MM.1S (cell line): ENCODE measurements around the gene FNDC8.

Source experiments
- DNase-seq: peaks from one replicate; pipeline ENCODE4 v3.0.0-alpha.2; 2015
- H2AFZ ChIP-seq: fragments of 300-600 bp; sonication (generic); 2 replicates; pipeline ENCODE4 v1.6.0; 2016; ENCODE audit warnings: antibody characterized with exemption, low read length
- H3F3A ChIP-seq: fragments of 300-600 bp; sonication (generic); 2 replicates; pipeline ENCODE4 v1.6.1; 2016; ENCODE audit warnings: mild to moderate bottlenecking, antibody characterized with exemption, low read length, moderate library complexity, mixed read lengths; ENCODE audit not compliant: insufficient read depth
- H3K27ac ChIP-seq: fragments of 300-600 bp; sonication (generic); 2 replicates; pipeline ENCODE4 v1.5.1; 2016; ENCODE audit warnings: mild to moderate bottlenecking, low read length
- H3K27me3 ChIP-seq: fragments of 300-600 bp; sonication (generic); replicated peaks from 2 replicates; pipeline ENCODE4 v1.6.0; 2016; ENCODE audit warnings: low read length; ENCODE audit not compliant: insufficient read depth
- H3K36me3 ChIP-seq: fragments of 300-600 bp; sonication (generic); replicated peaks from 2 replicates; pipeline ENCODE4 v1.6.1; 2016; ENCODE audit warnings: mild to moderate bottlenecking, low read length, mixed read lengths; ENCODE audit not compliant: insufficient read depth
- H3K4me1 ChIP-seq: fragments of 300-600 bp; sonication (generic); 2 replicates; pipeline ENCODE4 v1.6.1; 2016; ENCODE audit warnings: low read length, mixed read lengths
- H3K4me2 ChIP-seq: fragments of 300-600 bp; sonication (generic); 2 replicates; pipeline ENCODE4 v1.6.0; 2016; ENCODE audit warnings: low read depth, low read length
- H3K4me3 ChIP-seq: fragments of 300-600 bp; sonication (generic); 2 replicates; pipeline ENCODE4 v1.5.1; 2016; ENCODE audit warnings: low read length, mixed read lengths
- H3K79me2 ChIP-seq: fragments of 300-600 bp; sonication (generic); 2 replicates; pipeline ENCODE4 v1.6.1; 2016; ENCODE audit warnings: mixed run types, low read length, mixed read lengths
- H3K9ac ChIP-seq: fragments of 300-600 bp; sonication (generic); 2 replicates; pipeline ENCODE4 v1.6.1; 2016; ENCODE audit warnings: low read length, mixed read lengths
- H3K9me2 ChIP-seq: fragments of 300-600 bp; sonication (generic); replicated peaks from 2 replicates; pipeline ENCODE4 v1.6.1; 2016; ENCODE audit warnings: mild to moderate bottlenecking, low read length, mixed read lengths; ENCODE audit not compliant: insufficient read depth
- H3K9me3 ChIP-seq: fragments of 300-600 bp; sonication (generic); replicated peaks from 2 replicates; pipeline ENCODE4 v1.6.1; 2016; ENCODE audit warnings: mild to moderate bottlenecking, low read length, mixed read lengths; ENCODE audit not compliant: insufficient read depth
- H4K20me1 ChIP-seq: fragments of 300-600 bp; sonication (generic); 2 replicates; pipeline ENCODE4 v1.6.1; 2016; ENCODE audit warnings: mild to moderate bottlenecking, low read length, moderate library complexity, mixed read lengths; ENCODE audit not compliant: insufficient read depth
- CTCF ChIP-seq: fragments of 300-600 bp; sonication (generic); IDR thresholded peaks from 2 replicates; pipeline ENCODE4 v1.5.1; 2016; ENCODE audit warnings: antibody characterized with exemption, low read length, mixed read lengths
- EZH2 ChIP-seq: fragments of 300-600 bp; sonication (generic); optimal IDR thresholded peaks from 2 replicates; pipeline ENCODE3; 2017; ENCODE audit warnings: low read depth, mild to moderate bottlenecking, antibody characterized with exemption, low read length, mixed read lengths
- EZH2phosphoT487 ChIP-seq: fragments of 300-600 bp; sonication (generic); IDR thresholded peaks from 2 replicates; pipeline ENCODE4 v1.6.1; 2018; ENCODE audit warnings: antibody characterized with exemption, low read length

FNDC8 gene

GRCh38 chr17:35132816-35133550 lies 11.6 kb downstream of the FNDC8 start:
- Histone ChIP-seq H3K27me3 (no peaks in the 10 kb centered on the region), H3K9ac (no peak overlapping the region), H4K20me1 (no peaks in the 10 kb centered on the region), H3K36me3 (peaks cover 11% of the 10 kb centered on the region), H3K79me2 (peaks cover 2% of the 10 kb centered on the region; the same call in 1 of the 2 replicates), H3K27ac (no peak overlapping the region), H3K4me2 (no peak overlapping the region), H3K9me2 (no peaks in the 10 kb centered on the region), H2AFZ (no peak overlapping the region), H3K4me3 (no peak overlapping the region), H3K4me1 (no peaks in the 10 kb centered on the region), H3F3A (no peaks in the 10 kb centered on the region), H3K9me3 (no peaks in the 10 kb centered on the region)
- TF ChIP-seq EZH2phosphoT487: no peak
- no peak for TF ChIP-seq EZH2
- TF ChIP-seq CTCF: no peak
- no peak for DNase-seq

- no peaks in the 10 kb centered on the region for H3K9me3 ChIP-seq
- H3K4me2 ChIP-seq: no peak overlapping the region
- no peaks in the 10 kb centered on the region for H4K20me1 ChIP-seq
- H3K27me3 ChIP-seq: no peaks in the 10 kb centered on the region
- H3K4me3 ChIP-seq: no peak overlapping the region
- H3K9ac ChIP-seq: no peak overlapping the region
- H3K36me3 ChIP-seq: peaks cover 12% of the 10 kb centered on the region
- DNase-seq: no peak
- H3F3A ChIP-seq: no peaks in the 10 kb centered on the region
- H3K27ac ChIP-seq: no peak overlapping the region
- no peak overlapping the region for H2AFZ ChIP-seq
- H3K4me1 ChIP-seq: no peaks in the 10 kb centered on the region
- peaks cover 18% of the 10 kb centered on the region for H3K79me2 ChIP-seq
- H3K9me2 ChIP-seq: no peaks in the 10 kb centered on the region
- TF ChIP-seq EZH2phosphoT487 (no peak), CTCF (no peak)
These were observed 13.9 kb downstream of the FNDC8 start for GRCh38 chr17:35135322-35135721.

DNA sequence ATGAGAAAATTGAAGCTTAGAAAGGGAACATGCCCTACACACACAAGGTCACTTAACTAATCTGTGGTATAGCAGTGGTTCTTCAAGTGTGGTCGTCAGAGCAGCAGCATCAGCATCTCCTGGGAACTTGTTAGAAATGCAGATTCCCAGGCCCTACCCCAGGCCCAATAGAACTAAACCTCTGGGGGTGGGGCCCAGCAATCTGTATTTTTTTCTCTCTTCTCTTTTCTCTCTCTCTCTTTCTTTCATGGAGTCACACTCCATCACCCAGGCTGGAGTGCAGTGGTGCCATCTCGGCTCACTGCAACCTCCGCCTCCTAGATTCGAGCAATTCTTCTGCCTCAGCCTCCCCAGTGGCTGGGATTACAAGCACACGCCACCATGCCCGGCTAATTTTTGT lies 16.8 kb downstream of the FNDC8 start:
- no peak for TF ChIP-seq EZH2
- no peak for TF ChIP-seq CTCF
- TF ChIP-seq EZH2phosphoT487: no peak
- H3K27ac ChIP-seq: no peak overlapping the region
- DNase-seq: no peak
- H2AFZ ChIP-seq: no peak overlapping the region
- H3K9me2 ChIP-seq: no peaks in the 10 kb centered on the region
- peaks cover 36% of the 10 kb centered on the region for H3K79me2 ChIP-seq
- no peak overlapping the region for H3K4me3 ChIP-seq
- no peaks in the 10 kb centered on the region for H3K4me1 ChIP-seq
- no peaks in the 10 kb centered on the region for H3K27me3 ChIP-seq
- no peaks in the 10 kb centered on the region for H4K20me1 ChIP-seq
- H3K9me3 ChIP-seq: no peaks in the 10 kb centered on the region
- H3K4me2 ChIP-seq: no peak overlapping the region
- H3K36me3 ChIP-seq: peaks cover 8% of the 10 kb centered on the region; the same call in 1 of the 2 replicates
- H3K9ac ChIP-seq: no peak overlapping the region
- no peaks in the 10 kb centered on the region for H3F3A ChIP-seq
